Fibroblast of skin of left biceps (primary cell): Measurements from ENCODE around the gene CRYBG2.
"Not testable (repeated sequence)": the region's sequence is repeated elsewhere in the genome, so short reads cannot be mapped to it uniquely, and the experiment has no call there.

Experiments
- DNase-seq, 2 experiments: peaks; one replicate each; pipeline ENCODE4 v3.0.0-alpha.2; 2013; ENCODE audit warnings: low read depth in 2 of 2

CRYBG2 gene

DNA sequence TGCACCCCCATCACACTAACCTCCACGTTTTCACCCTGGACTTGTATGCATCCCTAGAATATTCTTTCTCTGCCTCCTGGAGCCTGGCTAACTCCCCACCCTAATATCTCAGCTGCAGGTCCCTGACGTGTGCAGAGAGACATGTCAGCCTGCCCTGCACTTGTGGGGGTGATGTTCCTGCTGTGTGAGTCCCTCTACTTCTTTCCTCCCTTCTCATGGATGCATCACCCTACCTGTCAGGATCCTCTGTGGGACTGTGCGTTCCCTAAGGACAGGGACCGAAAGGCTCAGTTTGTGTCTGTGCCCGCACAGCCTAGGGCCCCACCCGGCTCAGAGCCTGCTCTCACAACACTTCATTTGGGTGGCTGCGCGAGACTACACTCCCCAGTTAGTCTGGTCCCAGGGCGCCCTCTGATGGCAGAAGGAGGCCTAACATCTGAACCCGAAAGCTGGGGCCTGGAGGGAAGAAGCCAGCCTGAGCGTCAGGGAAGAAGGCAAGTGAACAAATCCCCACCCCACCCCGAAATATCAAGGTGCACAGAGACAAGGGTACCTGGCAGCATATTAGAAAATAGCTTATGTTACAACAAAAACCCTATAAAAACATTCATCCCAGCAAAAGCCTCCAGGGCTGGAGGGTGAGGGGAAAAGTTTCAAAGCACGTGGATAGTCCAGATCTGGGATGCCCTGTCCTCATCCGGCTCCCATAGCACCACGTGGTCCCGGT lies 32.5 kb downstream of the CRYBG2 start:
- peak; percentile 42 to 47 for DNase-seq

DNA sequence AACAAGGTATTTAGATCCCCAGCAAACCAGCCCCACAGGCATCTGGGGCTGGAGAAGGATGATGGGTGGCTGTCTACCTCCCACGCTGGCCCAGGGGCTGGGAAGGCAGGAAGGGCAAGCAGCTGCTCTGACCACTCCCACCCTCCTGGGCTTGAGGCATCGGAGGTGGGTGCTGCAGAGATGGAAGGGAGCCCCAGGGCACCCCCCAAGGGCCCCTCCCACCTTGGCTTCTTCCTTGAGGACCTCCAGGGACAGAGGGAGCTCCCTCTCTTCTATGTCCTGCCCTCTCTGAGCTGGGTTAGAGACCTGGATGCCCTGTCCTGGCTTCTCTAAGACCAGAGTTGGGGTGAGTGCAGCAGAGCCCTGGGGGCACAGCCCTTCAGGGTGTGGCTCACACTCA lies 33.0 kb downstream of the CRYBG2 start:
- no peak for DNase-seq

DNA sequence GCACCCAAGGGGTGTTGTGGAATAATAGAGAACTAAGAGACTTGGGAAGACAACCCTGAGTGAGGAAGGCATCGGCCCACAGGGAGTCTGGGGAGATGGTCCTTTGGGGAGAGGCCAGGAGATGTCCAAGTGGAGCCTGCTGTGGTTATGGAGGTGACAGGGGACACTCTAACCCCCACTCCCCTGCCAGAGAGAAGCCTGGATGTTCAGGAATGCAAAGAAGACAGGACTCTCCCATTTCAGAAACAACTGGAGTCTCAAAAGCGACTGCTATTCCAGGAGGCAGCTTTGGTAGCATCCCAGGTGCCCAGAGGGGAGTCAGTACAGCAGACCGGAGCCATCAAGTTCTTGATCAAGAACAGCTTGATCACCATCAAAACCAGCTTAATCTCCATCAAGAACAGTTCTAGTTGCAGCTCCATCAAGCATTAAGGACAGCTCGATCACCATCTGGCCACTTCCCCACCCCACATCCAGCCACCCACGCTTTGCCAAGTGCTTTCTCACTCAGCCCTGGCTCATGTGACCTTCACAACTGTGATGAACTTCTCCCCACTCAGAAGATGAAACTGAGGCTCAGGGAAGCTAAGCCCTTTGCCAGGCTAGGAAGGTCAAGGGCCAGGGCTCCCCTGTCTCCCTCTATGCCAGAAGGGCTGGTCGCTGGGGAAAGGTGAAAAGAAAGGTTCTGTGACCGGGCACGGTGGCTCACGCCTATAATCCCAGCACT lies 35.4 kb downstream of the CRYBG2 start:
- no peak for DNase-seq

DNA sequence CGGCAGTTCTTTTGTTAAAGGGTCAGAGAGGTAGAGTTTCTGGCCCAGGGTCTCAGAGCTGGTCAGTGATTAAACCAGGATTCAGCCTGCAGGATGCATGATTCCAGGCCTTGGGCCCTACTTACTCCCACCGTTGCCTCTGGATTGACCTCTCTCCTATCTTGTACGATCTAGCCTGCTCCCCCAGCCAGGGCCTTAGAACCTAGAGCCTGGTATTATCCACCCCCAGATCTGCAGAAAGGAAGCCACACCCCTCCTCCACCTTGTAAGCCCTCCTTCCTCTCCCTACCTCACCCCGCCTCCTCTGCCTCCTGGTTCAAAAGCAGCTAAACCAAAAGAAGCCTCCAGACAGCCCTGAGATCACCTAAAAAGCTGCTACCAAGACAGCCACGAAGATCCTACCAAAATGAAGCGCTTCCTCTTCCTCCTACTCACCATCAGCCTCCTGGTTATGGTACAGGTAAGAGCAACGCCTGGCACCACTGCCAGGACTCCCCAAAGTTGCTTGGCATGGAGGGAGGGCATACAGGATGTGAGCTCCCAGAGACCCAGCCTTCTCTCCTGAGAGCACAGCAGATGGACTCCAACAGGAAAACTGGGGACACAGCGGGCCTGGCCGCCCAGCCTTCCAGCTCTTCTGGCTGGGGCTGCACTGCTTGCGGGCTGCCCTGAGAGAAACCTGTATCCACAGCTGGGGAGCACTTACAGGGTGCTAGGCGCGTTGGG lies 36.2 kb downstream of the CRYBG2 start, which contains the start of gene CD52:
TSS of gene CD52 (plus strand) at position 347 of the 726 bp plus-strand sequence. CDS start at position 407, 60 bp downstream.
- no peak for DNase-seq

DNA sequence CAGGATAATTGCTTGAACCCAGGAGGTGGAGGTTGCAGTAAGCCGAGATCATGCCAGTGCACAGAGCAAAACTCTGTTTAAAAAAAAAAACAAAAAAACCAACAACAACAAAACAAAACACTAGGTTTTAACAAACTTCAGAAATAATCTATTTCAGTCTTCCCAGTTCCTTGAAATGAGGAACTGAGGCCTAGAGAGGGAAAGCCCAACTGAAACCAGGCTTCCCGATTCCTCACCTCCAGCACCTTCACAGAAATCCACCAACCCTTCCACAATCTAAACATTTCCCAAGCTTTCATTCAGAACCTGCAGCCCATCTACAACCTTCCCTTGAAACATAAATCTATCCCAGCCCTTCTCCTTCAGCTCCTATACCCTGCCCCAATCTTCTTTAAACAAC lies 36.8 kb downstream of the CRYBG2 start:
- no peak for DNase-seq

DNA sequence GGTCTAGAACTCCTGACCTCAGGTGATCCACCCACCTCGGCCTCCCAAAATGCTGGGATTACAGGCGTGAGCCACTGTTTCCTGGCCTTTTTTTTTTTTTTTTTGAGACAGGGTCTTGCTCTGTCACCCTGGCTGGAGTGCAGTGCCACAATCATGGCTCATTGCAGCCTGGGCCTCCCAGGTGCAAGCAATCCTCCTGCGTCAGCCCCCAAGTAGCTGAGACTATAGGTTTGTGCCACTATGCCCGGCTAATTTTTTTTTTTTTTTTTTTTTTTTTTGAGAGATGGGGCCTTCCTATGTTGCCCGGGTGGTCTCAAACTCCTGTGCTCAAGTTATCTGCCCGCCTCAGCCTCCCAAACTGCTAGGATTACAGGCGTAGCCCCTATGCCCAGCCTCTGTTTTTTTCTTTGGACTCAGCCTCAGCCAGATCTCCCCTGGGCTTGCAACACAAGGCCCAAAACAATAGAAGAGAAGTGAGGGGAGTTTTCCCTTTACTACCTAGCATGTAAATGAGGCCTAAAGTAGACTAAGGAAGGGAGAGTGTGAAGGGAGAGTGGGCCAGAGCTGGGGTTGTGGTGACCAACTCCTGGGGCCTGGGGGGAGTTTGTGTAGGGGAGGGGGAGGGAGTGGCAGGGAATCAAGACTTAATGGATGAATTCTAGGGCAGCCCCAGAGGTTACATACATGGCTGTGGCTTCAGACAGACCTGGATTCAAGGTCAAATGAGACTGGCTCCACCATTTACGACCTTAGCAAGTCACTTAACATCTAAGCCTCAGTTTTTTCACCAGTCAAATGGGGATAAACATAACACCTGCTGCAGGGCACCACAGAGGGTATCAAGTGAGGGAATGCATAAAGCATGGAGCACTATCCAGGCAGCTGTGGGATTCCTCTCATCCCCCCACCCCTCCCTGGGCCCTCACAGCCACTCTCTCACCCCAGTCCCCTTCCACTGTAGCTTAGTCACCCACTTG lies 37.8 kb downstream of the CRYBG2 start:
- DNase-seq = no peak

DNA sequence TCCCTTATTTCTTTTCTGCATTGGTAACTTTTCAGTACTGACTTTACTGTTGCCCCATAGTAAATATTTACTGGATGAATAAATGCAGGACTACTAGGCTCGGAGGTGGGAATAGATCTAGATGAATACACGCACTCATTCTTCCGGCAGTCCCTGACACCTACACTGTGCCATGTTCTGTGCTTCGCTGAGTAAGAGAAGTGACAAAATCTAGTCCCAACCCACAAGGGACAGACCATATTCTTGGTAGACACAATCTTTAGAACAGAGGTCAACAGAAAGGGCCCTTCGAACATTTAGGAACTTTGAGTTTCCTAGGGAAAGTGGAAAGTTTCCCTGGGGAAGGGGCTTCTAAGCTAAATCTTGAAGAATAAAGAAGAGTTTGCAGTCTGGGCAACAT lies 39.4 kb downstream of the CRYBG2 start:
- no peak for DNase-seq

DNA sequence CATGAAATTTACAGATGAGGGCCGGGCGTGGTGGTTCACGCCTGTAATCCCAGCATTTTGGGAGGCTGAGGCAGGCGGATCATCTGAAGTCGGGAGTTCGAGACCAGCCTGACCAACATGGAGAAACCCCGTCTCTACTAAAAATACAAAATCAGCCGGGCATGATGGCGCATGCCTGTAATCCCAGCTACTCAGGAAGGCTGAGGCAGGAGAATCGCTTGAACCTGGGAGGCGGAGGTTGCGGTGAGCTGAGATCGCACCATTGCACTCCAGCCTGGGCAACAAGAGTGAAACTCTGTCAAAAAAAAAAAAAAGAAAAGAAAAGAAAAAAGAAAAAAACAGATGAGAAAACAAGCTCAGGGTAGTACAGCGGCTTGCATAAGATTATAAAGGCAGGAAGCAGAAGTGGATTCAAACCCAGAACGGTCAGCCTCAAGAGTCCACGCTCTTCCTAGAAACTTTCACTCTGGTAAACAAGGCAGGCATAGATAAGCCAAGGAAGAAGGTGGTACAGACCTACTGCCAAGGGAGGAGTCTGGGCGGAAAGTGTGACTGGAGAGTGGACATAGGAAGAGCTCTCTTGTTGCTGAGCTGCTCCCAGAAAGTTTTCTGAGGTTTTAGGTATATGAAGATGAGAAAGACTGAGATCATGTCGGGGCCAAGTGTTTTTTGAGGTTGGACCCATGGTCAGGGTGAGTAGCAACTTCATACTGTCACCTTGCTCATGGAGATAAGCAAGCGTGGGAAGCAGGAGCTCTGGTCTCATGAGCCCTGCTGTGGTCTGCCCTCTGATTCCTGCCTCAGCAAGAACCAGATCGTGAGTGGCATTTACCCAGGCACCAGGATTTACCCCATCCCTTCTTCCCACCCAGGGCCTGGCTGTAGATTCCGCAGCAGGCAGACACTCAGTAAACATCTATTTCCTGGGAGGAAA lies 45.7 kb downstream of the CRYBG2 start:
- not testable (repeated sequence) for DNase-seq

DNA sequence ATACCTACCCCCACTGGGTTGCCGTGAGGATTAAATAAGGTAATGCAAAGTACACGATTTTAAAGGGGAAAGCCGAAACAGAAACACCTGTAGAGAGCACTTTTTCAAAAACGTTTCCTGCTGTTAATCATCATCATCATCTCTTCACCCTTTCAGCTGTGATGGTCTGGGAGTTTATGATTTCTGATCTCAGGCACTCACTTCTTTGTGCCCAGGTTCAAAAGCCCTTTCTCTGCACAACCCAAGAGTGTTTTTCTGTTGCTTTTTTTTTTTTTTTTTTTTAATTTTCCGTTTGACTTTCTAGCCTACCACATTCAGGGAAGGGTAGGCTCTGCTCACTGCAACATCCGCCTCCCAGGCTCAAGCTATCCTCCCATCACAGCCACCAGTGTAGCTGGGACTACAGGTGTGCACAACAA lies 46.6 kb downstream of the CRYBG2 start:
- DNase-seq = no peak

DNA sequence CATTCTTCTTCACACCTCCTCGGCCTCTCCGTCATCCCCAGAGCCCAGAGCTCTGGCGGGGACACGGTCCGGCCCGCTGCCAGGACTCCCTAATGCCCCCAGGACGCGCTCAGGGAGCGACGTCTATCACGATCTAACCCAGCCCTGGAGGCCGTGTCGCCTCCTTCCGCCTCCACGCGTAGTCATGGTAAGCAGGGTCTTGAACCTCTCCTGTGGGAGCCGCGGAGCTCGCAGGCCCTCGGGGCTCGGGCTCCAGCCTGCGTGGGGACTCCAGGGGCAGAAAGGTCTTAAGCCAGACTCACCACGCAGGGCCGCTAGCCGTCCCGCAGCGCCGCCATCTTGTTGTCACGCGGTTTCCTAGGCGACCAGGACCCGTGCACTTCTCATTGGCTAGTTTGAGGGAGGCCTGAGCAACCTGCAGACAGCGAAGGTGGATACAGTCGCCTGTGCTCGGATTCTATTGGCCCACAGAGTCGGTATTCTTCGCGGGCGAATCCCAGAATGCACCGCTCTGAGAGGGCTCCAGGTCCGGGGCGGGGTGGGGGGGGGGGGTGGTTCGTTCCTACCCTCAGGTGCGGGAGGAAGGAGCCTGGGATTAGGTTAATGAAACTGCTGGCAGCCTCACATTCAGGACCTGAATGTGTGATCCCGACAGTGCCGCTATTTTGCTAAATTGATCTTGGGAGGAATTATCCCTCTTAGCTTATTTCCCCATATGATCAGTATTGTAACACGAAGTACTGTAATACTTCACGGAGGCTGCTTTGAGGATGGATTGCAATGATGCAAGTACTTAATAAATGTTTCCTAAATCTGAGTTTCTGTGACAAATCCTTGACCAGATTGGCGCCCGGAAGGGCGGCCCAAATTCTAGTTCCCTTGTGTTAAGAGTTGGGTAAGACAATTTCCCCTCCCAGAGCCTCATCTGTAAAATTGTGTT lies 47.4 kb downstream of the CRYBG2 start, which contains the start of gene UBXN11:
TSS of gene UBXN11 (minus strand) at position 347 of the 940 bp plus-strand sequence. CDS start 3,753 bp downstream, outside the sequence.
- peak; percentile 75 to 78 for DNase-seq

DNA sequence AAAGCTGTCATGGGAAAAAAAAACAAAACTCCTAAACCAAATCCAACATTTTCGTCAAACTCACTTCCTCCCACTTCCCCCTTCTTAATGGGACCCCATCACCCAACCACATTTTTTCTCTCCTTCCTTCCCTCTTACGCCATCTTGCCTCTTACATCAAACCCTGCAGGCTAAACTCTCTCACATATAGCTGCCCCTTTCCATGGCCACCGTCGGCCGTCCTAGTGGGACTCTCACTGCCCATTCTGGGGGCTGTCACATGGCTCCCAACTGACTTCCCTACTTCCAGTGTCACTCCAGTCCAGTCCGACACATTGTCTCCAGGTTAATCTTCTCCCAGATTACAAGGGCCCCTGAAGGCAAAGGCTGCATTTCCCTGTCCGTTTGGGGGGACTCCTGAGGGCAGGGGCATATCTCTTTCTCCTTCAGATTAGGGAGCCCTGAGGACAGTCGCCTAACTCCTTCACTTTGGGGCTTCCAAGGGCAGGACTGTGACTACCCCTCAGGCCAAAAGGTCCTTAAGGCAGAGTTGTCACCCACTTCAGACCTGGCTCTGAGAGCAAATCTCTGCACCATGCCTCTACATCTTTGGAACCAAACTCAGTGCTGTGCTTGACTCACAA lies 48.2 kb downstream of the CRYBG2 start:
- no peak for DNase-seq

DNA sequence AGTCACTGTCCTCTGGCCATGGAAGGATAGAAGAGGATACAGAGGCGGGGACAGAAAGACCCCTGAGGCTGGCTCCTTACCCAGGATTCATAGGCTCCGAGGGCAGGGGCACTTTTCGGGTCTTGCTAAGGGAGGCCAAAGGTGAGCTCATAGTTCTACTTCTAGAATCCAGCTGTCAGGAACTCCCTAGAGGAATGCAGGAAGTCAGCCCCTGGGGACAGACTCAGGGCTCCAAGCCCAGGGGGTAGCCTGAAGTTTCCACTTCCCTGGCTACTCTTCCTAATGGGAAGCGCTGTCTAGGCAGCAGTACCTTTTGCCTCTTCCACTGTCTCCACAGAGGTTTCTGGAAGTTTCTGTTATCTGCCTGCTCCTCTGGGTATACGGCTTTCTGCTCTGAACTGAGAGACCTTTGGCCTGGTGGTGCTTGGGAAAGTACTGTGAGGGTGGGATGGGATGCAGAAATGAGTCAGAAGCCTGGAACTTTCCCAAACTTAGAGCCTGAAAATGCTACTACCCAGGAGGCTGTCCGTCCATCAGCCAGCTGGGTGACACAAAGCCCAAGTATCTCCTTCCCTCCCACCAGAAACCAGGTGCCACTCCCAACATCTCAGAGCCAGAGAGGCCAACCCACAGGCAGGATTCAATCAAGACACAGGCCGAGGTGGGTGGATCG lies 51.1 kb downstream of the CRYBG2 start:
- no peak for DNase-seq

DNA sequence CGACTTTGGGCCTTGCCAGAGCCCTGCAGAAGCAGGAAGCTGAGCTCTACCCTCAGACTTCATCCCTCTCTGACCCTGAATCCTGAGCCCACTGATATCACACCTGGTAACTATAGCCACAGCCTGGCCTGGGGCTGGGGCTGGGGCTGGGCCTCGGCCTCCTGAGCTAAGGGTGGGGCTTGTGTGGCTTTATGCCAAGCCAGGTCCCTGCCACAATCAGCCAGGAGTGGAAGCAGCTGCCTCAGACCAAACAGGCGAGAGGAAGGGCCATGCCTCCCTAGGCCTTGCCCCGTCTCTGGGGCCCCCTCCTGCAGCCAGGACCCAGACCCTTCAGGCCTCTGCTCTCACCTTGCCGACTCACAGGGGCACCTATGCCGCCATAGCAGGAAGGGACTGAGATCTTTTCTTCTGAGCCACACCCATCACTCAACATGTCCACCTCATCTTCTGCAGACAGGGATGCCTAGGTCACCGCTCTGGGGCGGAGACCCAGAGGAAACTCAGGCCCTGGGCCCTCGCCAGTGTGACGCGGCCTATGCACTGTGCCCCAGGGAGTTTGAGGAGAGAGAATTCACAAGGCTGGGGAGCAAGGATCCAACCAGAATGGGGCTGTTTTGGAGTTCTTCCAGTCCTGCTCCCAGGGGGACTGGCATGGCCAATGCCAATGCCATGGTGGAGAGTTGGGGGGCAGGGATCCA lies 53.2 kb downstream of the CRYBG2 start:
- DNase-seq = no peak

DNA sequence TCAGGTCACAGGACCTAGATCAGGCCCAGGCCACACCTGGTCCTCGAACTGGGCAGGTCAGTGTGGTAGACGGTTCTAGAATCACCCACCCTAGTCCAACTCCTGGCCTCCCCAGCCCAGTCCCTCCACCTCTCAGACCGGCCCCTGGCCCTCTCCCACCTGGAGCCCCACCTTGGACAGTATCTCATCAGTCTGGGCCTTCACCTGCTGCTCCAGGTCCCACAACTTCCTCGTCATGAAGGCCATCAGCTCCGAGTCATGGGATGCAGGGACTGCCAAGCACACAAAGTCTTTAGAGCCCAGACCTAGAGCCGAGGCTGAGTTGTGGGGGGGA lies 56.2 kb downstream of the CRYBG2 start:
- no peak for DNase-seq

DNA sequence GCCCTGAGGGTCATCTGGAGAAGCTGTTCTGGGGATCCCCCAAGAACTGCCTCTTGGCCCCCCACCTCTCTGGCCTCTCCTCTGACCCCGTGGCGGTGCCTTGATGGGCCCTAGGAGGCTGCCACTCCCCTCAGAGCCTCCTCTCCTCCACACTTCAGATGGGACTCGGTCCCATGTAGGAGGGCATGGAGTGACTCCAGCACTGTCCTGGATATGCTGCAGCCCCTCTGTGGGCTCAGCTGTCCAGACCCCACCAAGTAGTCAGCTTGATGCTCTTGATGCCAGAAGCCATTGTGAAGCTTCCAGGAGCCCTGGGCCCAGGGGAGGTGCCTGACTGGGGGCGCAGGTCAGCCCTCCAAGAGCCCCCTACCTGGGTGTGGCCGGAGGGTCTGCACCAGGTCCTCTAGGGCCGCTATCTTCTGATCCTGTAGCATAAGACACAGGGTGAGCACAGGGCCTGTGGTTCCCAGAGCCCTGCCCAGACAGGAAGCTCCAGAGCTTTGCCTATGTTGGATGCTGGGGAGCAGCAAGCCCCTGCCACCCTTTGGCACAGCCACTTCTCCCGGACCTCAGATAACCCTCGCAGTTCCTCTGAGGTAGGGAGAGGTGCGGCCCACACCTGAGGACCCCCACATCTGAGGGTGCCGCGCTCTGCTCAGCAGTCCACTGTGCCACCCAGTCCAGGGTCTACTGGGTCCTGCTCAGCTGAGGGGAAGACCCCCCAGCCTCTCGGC lies 56.7 kb downstream of the CRYBG2 start:
- no peak for DNase-seq

DNA sequence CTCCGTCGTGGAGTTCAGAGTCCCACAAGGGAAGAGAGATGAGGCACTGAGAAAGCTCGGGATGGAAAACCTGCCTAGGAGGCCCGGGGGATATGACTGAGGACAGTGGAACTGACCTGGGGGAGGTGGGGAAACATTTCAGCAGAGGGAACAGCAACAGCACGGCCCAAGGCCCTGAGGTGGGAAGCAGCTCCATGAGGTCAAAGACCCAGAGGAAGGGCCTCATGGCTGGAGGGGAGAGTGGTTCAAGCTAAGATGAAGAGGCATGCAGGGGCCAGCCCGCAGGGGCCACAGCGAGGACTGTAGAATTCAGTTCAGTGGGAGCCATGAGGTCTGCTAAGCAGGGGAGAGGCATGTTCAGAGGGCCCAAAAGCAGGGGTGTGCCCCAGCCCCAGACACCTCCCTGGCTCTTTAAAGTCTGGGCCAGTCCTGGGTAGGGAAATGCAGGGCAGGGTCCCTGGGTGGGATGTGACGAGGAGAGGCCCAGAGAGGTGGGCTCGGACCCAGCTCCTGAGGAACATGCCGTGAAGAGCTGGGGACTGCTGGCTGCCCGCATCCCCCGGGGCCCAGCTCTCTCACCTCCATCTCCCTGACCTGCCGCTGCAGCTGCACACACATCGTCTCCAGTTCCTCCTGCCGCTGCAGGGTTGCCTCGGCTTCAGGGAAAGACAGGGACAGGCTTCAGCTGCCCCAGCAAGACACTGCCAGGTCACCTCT lies 57.4 kb downstream of the CRYBG2 start:
- no peak for DNase-seq
